ENCODE measurements around the gene CREBBP. TPM values are rescaled to one million over a fixed set of nuclear protein-coding genes. Genes with fewer than 3 reads are reported as not detected.
A peak's percentile ranks its signal among the peaks of the same experiment; 100 is the strongest.

CREBBP gene
- total RNA-seq, 4 donors from 2014 or later, result 76.3 to 152 (median 105) TPM

DNA sequence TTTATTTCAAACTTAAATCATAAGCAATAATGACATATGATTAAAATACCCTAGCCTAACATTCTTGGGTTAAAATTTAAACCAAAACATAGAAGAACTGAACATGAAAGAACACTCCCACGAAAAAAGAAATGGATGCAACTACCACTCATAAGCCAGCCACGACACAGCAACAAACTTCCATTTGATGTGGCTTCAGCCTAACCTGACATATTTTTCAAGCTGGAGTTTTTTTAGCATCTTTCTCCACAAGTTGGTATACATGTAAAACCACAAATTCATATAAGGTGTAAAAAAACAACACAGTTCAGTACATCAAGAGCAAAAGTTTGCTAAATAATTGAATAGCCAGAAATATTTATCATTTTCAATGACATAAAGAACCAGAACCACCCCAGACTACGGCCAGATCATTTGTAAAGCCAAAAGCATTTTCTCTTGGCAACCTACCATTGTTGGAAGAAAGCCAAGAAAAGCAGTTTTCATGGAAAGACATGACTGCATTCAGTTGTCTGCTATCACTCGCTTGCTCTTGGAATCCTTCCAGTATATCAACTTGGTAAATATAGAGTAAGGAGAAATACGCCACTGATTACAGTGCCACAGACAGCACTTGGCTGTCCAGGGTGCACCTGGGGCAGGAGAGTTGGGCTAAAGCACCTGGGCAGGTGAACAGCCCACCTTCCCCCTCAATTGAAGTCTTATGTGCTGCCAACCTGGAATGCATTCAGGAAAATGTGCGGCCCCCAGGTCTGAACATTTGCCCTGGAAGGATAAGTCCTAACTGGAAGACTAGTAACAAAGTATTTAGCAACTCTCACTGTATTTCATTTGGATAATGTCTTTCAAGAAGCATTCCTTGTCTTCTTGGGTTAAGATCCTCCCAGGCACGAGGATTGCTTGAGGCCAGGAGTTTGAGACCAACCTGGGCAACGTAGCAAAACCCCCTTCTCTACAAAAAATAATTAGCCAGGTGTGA is 60.5 kb downstream of the CREBBP start:
- no peak for DNase-seq (ENCODE audit: low spot score in 2 of 2)
- no peak overlapping the region for H3K4me3 ChIP-seq
- no peaks in the 10 kb centered on the region for H3K9me3 ChIP-seq
- peaks cover 72% of the 10 kb centered on the region for H3K4me1 ChIP-seq
- WGBS, result 19% methylated on average over 8 of the region's 8 CpGs
- no peaks in the 10 kb centered on the region for H3K27me3 ChIP-seq
- no peaks in the 10 kb centered on the region for H3K36me3 ChIP-seq
- no peak for TF ChIP-seq EP300 (IDR thresholded peaks at IDR 0.05)
- TF ChIP-seq, protein P1, sequence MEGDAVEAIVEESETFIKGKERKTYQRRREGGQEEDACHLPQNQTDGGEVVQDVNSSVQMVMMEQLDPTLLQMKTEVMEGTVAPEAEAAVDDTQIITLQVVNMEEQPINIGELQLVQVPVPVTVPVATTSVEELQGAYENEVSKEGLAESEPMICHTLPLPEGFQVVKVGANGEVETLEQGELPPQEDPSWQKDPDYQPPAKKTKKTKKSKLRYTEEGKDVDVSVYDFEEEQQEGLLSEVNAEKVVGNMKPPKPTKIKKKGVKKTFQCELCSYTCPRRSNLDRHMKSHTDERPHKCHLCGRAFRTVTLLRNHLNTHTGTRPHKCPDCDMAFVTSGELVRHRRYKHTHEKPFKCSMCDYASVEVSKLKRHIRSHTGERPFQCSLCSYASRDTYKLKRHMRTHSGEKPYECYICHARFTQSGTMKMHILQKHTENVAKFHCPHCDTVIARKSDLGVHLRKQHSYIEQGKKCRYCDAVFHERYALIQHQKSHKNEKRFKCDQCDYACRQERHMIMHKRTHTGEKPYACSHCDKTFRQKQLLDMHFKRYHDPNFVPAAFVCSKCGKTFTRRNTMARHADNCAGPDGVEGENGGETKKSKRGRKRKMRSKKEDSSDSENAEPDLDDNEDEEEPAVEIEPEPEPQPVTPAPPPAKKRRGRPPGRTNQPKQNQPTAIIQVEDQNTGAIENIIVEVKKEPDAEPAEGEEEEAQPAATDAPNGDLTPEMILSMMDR (IDR thresholded peaks at IDR 0.05), result no peak
- no peak for TF ChIP-seq POLR2A (IDR thresholded peaks at IDR 0.05)
- TF ChIP-seq POLR2AphosphoS5 (IDR thresholded peaks at IDR 0.05), result no peak
- peak overlapping the region; percentile 9 for H3K27ac ChIP-seq

DNA sequence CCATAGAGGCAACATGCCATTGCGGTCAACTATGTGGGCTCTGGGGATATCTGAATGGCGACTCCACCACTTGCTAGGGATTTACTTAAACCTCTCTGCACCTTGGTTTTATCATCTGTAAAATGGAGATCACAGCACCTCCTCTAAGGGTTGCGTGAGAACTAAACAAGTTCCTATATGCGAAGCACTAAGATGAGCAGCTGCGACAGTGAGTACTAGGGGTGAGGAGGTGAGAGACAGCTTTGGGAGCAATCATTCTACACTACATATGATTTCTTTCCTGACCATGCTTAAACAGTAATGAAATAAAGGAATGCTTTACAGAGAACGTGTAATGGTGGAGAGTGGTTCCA is 61.4 kb downstream of the CREBBP start:
- H3K4me1 ChIP-seq, result peaks cover 67% of the 10 kb centered on the region
- DNase-seq (ENCODE audit: low spot score in 2 of 2), result no peak
- WGBS, result 86% methylated on average over 6 of the region's 6 CpGs
- TF ChIP-seq EP300 (IDR thresholded peaks at IDR 0.05) (no peak), POLR2A (IDR thresholded peaks at IDR 0.05) (no peak), POLR2AphosphoS5 (IDR thresholded peaks at IDR 0.05) (no peak)
- TF ChIP-seq, protein P1 (IDR thresholded peaks at IDR 0.05), result no peak
- H3K9me3 ChIP-seq, result no peaks in the 10 kb centered on the region
- H3K36me3 ChIP-seq, result no peaks in the 10 kb centered on the region
- no peak overlapping the region for H3K27ac ChIP-seq
- H3K27me3 ChIP-seq, result no peaks in the 10 kb centered on the region
- H3K4me3 ChIP-seq, result no peak overlapping the region

DNA sequence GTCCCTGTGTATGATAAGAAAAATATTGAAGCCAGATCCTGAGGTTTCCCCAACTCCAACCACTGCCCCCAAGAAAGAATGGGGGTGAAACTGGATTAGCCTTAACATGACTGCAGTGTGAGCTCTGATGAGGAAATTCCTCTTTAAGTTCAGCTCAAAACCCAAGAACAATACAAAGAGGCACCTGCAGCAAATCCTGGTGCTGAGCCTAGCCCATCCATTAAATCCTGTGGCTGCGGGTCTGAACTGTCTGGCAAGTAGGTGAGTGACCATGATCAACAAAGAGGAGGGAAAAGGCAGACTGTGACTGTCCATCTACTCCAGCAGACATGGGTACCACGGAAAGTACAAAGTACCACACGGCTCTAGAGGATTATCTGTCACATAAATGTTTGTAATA is 64.2 kb downstream of the CREBBP start:
- Histone ChIP-seq H3K9me3 (no peaks in the 10 kb centered on the region), H3K36me3 (no peaks in the 10 kb centered on the region), H3K4me3 (no peak overlapping the region), H3K27me3 (no peaks in the 10 kb centered on the region), H3K4me1 (peaks cover 45% of the 10 kb centered on the region), H3K27ac (no peak overlapping the region)
- WGBS, result 69% methylated on average over 3 of the region's 3 CpGs
- TF ChIP-seq EP300 (IDR thresholded peaks at IDR 0.05), result no peak
- no peak for TF ChIP-seq POLR2AphosphoS5 (IDR thresholded peaks at IDR 0.05)
- TF ChIP-seq POLR2A (IDR thresholded peaks at IDR 0.05), result no peak
- TF ChIP-seq, protein P1 (IDR thresholded peaks at IDR 0.05), result no peak
- no peak for DNase-seq (ENCODE audit: low spot score in 2 of 2)

DNA sequence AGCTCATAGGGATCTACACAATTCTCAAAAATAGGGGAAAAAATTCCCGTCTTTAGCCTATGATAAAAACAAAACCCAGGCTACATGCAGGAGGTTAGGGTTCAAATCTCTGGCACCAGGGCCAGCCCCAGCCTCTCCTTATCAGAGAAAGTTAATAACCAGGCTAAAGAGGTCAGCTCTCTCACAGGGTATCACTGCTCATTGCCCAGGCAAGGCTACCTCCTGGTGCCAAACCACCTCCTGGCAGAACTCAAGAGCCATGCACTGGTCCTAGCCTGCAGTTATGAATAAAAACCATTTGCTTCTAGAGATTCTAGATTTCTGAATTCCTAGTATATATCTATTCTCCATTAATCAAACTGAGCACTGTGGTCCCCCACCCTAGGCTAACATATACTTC is 65.8 kb downstream of the CREBBP start:
- H3K4me1 ChIP-seq, result peaks cover 34% of the 10 kb centered on the region
- no peak for DNase-seq (ENCODE audit: low spot score in 2 of 2)
- WGBS, result 87% methylated on average over 1 of the region's 1 CpG

More for the DNA sequence above, 65.8 kb downstream of the CREBBP start:
- no peak for TF ChIP-seq POLR2AphosphoS5 (IDR thresholded peaks at IDR 0.05)
- TF ChIP-seq, protein P1 (IDR thresholded peaks at IDR 0.05), result no peak
- Histone ChIP-seq H3K27ac (no peak overlapping the region), H3K4me3 (no peak overlapping the region), H3K36me3 (peaks cover 8% of the 10 kb centered on the region), H3K27me3 (no peaks in the 10 kb centered on the region), H3K9me3 (no peaks in the 10 kb centered on the region)

Data from suprapubic skin (tissue), 4 donors.